GM23248 (cell line): ENCODE data around the gene HYCC2.

Experiments used
- EZH2 ChIP-seq: fragments of 200-600 bp; sonication (generic); IDR thresholded peaks from 2 replicates; pipeline ENCODE4 v1.6.1; 2018; ENCODE audit warnings: antibody characterized with exemption, mild to moderate bottlenecking; ENCODE audit not compliant: insufficient read depth, poor library complexity, severe bottlenecking
- EZH2phosphoT487 ChIP-seq: fragments of 200-600 bp; sonication (generic); IDR thresholded peaks from 2 replicates; pipeline ENCODE4 v1.6.1; 2018; ENCODE audit warnings: antibody characterized with exemption, moderate library complexity, mild to moderate bottlenecking, low read depth; ENCODE audit not compliant: insufficient read depth

- TF ChIP-seq EZH2phosphoT487 (no peak), EZH2 (no peak)
Measured at GRCh38 chr2:201111096-201111495, 39.6 kb upstream of the HYCC2 start.
